Kidney (tissue), 14 donors: ENCODE results near the gene ATP8A2. TPM values are rescaled to one million over a fixed set of nuclear protein-coding genes. Genes with fewer than 3 reads are reported as not detected.

Experiments used
- DNase-seq, 5 donors: peaks; one replicate each; pipeline ENCODE4 v3.0.0-alpha.2; 2013 to 2020
- FAIRE-seq: peaks from 2 replicates; lab custom pipeline; 2012; peaks lifted over from hg19 to GRCh38; lab: Jason Lieb, UNC
- H3K27ac ChIP-seq, 2 donors: one replicate each; pipeline ENCODE4 v1.7.0; 2013; ENCODE audit warnings: low read depth in 2 of 2, low read length in 2 of 2, inconsistent platforms in 1 of 2
- H3K27me3 ChIP-seq: one replicate; pipeline ENCODE4 v1.7.1; 2013; ENCODE audit warnings: low read length, inconsistent platforms; ENCODE audit not compliant: control insufficient read depth, insufficient read depth
- H3K36me3 ChIP-seq, 3 donors: one replicate each; pipeline versions ENCODE4 v1.7.0 to v1.7.1; 2013; ENCODE audit warnings: low read length in 3 of 3, control low read depth in 1 of 3, inconsistent platforms in 1 of 3; ENCODE audit not compliant: insufficient read depth in 3 of 3, control insufficient read depth in 2 of 3
- H3K4me1 ChIP-seq, 3 donors: one replicate each; pipeline versions ENCODE4 v1.7.0 to v1.7.1; 2013; ENCODE audit warnings: low read length in 3 of 3, inconsistent platforms in 1 of 3, low read depth in 1 of 3; ENCODE audit not compliant: control insufficient read depth in 2 of 3, insufficient read depth in 2 of 3
- H3K4me3 ChIP-seq, 3 donors: one replicate each; pipeline versions ENCODE4 v1.7.0 to v1.8.1; 2013; ENCODE audit warnings: low read length in 3 of 3, control low read depth in 1 of 3, inconsistent platforms in 1 of 3
- H3K9ac ChIP-seq, 3 donors: one replicate each; pipeline versions ENCODE4 v1.7.0 to v1.7.1; 2013; ENCODE audit warnings: low read length in 3 of 3, control low read depth in 1 of 3, inconsistent platforms in 1 of 3
- H3K9me3 ChIP-seq, 3 donors: one replicate each; pipeline versions ENCODE4 v1.7.0 to v1.7.1; 2013; ENCODE audit warnings: low read length in 3 of 3, control low read depth in 1 of 3, inconsistent platforms in 1 of 3; ENCODE audit not compliant: control insufficient read depth in 2 of 3, insufficient read depth in 1 of 3
- CTCF ChIP-seq: IDR thresholded peaks from 3 replicates; pipeline ENCODE4 v1.5.1; 2012; ENCODE audit warnings: mild to moderate bottlenecking, moderate library complexity, borderline replicate concordance; ENCODE audit not compliant: insufficient read depth; ENCODE audit errors: extremely low read depth
- intact Hi-C: fragments of 100-400 bp; cut with DNase I; formaldehyde crosslinking; loops from one replicate; pipeline ENCODE4 v1.11.1; 2022
- polyA plus RNA-seq: library from polyadenylated mRNA; stranded (reverse); fragments of 350-450 nt; fragmentation: Illumina TruSeq; extraction: RNeasy Lipid Tissue Mini Kit (QIAGEN cat#74804); gene quantifications from one replicate; pipeline ENCODE4 v1.2.3, GENCODE V29; 2014; ENCODE audit warnings: low read depth, low replicate concordance; ENCODE audit not compliant: insufficient read depth
- total RNA-seq: library from RNA; stranded (reverse); fragmentation: NEBNext Ultra II Directional; extraction: Animal tissue kit (Norgen Biotek cat#: 25700); gene quantifications from one replicate; pipeline ENCODE4 v1.2.1, GENCODE V29; 2021
- donor health status: control.
- donor health status: control.
- donor health status: control.
- donor health status: control.
- donor health status: control.
- donor health status: DM: yes; HTN: yes; CAD: no.
- donor health status: Normal renal cell carcinoma (clear cell type).

Gene ATP8A2
- total and polyA plus RNA-seq, 2 donors from 2014 or later, result 0.50 to 0.73 TPM

GRCh38 chr13:25904830-25905229 lies 533.1 kb downstream of the ATP8A2 start:
- Histone ChIP-seq H3K36me3 (no peaks in the 10 kb centered on the region), H3K27ac (no peak overlapping the region), H3K4me1 (peaks cover 0 to 2% (median 0%) of the 10 kb centered on the region in 3 donors), H3K9me3 (no peaks in the 10 kb centered on the region), H3K27me3 (no peaks in the 10 kb centered on the region), H3K4me3 (no peak overlapping the region), H3K9ac (no peak overlapping the region)
- intact Hi-C loops, result no loop called here
- DNase-seq, result no peak
- TF ChIP-seq CTCF, result no peak
- FAIRE-seq, result no peak

GRCh38 chr13:25905611-25906010 lies 533.8 kb downstream of the ATP8A2 start:
- intact Hi-C loops, result no loop called here
- DNase-seq (no peak), FAIRE-seq (no peak)
- no peaks in the 10 kb centered on the region for H3K36me3 ChIP-seq
- TF ChIP-seq CTCF, result no peak
- no peaks in the 10 kb centered on the region for H3K27me3 ChIP-seq
- no peaks in the 10 kb centered on the region for H3K9me3 ChIP-seq
- peaks cover 0 to 2% (median 0%) of the 10 kb centered on the region in 3 donors for H3K4me1 ChIP-seq
- no peak overlapping the region for H3K9ac ChIP-seq
- no peak overlapping the region for H3K4me3 ChIP-seq
- no peak overlapping the region for H3K27ac ChIP-seq

GRCh38 chr13:25906191-25906661 lies 534.5 kb downstream of the ATP8A2 start:
- H3K27ac ChIP-seq, result no peak overlapping the region
- no peaks in the 10 kb centered on the region for H3K9me3 ChIP-seq
- H3K27me3 ChIP-seq, result no peaks in the 10 kb centered on the region
- intact Hi-C loops, result no loop called here
- DNase-seq (peak in 4 of 5 donors; percentile 72 to 86 (median 78)), FAIRE-seq (no peak)
- no peak overlapping the region for H3K4me3 ChIP-seq
- peaks cover 0 to 2% (median 0%) of the 10 kb centered on the region in 3 donors for H3K4me1 ChIP-seq
- TF ChIP-seq CTCF, result no peak
- no peak overlapping the region for H3K9ac ChIP-seq
- H3K36me3 ChIP-seq, result no peaks in the 10 kb centered on the region

DNA sequence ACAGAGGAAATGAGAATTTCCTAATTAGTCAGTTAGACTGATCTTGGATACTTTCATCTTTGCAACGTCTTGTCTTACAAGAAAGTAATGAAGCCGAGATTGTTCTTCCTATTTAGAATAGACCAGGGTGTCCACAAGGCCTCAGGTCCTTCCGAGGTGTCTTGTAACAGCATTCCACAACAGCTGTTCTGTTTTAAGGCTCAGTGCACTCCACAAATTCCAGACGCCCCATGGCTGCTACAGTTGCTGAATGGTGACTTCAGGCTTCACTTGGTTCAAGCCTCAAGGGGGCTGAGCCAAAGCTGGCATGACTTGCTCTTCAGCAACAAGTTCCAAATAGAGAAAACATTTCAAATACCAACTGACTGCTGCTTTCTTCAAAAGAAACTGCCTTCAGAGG lies 536.6 kb downstream of the ATP8A2 start:
- intact Hi-C loops, result no loop called here
- H3K4me1 ChIP-seq, result no peaks in the 10 kb centered on the region
- FAIRE-seq, result no peak
- H3K9me3 ChIP-seq, result no peaks in the 10 kb centered on the region
- no peak for TF ChIP-seq CTCF
- no peaks in the 10 kb centered on the region for H3K27me3 ChIP-seq
- H3K9ac ChIP-seq, result no peak overlapping the region
- no peak overlapping the region for H3K4me3 ChIP-seq
- peak in 4 of 5 donors; percentile 77 to 93 (median 88) for DNase-seq
- no peaks in the 10 kb centered on the region for H3K36me3 ChIP-seq
- no peak overlapping the region for H3K27ac ChIP-seq
